ENCODE data around the gene CDKN2AIP. TPM values are rescaled to one million over a fixed set of nuclear protein-coding genes. Genes with fewer than 3 reads are reported as not detected.
A peak's percentile ranks its signal among the peaks of the same experiment; 100 is the strongest.

CDKN2AIP gene
- total and polyA plus RNA-seq, 2 of the 4 experiments (the other 2 are of a cell fraction): 11.0 to 16.8 TPM

GRCh38 chr4:183483997-183484396 is 39.6 kb downstream of the CDKN2AIP start:
- ChIA-PET CTCF (no interaction called here), POLR2A (ENCODE audit: unreplicated experiment) (no interaction called here)
- Histone ChIP-seq H3K4ac (ENCODE audit: low read depth, low read length) (no peak overlapping the region), H2AK9ac (replicated peaks; ENCODE audit: low read depth, low read length, poor library complexity) (no peak overlapping the region), H3K56ac (ENCODE audit: extremely low read depth, insufficient read depth, low read length) (no peak overlapping the region), H3K9me1 (ENCODE audit: insufficient read depth, low read length) (no peaks in the 10 kb centered on the region), H2BK120ac (ENCODE audit: low read depth, low read length) (no peak overlapping the region), H3K27me3 (ENCODE audit: control insufficient read depth, insufficient read depth, low read length) (no peaks in the 10 kb centered on the region), H2BK5ac (ENCODE audit: low read depth, low read length, poor library complexity, severe bottlenecking) (no peak overlapping the region), H4K8ac (ENCODE audit: low read depth in 2 of 2, low read length in 2 of 2) (no peak overlapping the region), H2BK20ac (ENCODE audit: low read depth, low read length) (no peak overlapping the region), H4K91ac (ENCODE audit: insufficient read depth, low read depth, low read length) (no peak overlapping the region), H2AFZ (replicated peaks; ENCODE audit: low read length, poor library complexity) (no peak overlapping the region), H3K79me1 (ENCODE audit: low read depth in 1 of 2, low read length in 2 of 2) (no peaks in the 10 kb centered on the region), H3K36me3 (ENCODE audit: control insufficient read depth, insufficient read depth, low read length) (no peaks in the 10 kb centered on the region), H3K23ac (ENCODE audit: low read depth, low read length) (no peak overlapping the region), H3K4me3 (ENCODE audit: insufficient read depth, low read depth, low read length) (no peak overlapping the region), H3K27ac (ENCODE audit: insufficient read depth, low read length) (no peak overlapping the region), H2BK15ac (ENCODE audit: low read depth, low read length) (no peak overlapping the region), H3K18ac (ENCODE audit: low read depth, low read length) (no peak overlapping the region), H3K4me2 (ENCODE audit: low read depth, low read length) (no peak overlapping the region), H3K14ac (replicated peaks; ENCODE audit: low read depth, low read length) (no peak overlapping the region; the same call in 1 of the 2 replicates), H4K20me1 (ENCODE audit: insufficient read depth, low read length) (no peaks in the 10 kb centered on the region), H3K9me3 (ENCODE audit: control insufficient read depth, insufficient read depth, low read length) (no peaks in the 10 kb centered on the region), H3K4me1 (ENCODE audit: control insufficient read depth, insufficient read depth, low read length) (no peaks in the 10 kb centered on the region), H2AK5ac (ENCODE audit: low read depth, low read length) (no peak overlapping the region), H4K5ac (ENCODE audit: low read depth, low read length) (no peak overlapping the region), H3K9ac (ENCODE audit: low read depth, low read length) (no peak overlapping the region)
- TF ChIP-seq CEBPB (IDR thresholded peaks at IDR 0.05; ENCODE audit: low read depth, low read length) (peak; percentile 54), RFX5 (IDR thresholded peaks at IDR 0.05; ENCODE audit: low read depth, low read length) (no peak), USF2 (IDR thresholded peaks at IDR 0.05; ENCODE audit: low read depth, low read length) (no peak)
- TF ChIP-seq, protein P1, sequence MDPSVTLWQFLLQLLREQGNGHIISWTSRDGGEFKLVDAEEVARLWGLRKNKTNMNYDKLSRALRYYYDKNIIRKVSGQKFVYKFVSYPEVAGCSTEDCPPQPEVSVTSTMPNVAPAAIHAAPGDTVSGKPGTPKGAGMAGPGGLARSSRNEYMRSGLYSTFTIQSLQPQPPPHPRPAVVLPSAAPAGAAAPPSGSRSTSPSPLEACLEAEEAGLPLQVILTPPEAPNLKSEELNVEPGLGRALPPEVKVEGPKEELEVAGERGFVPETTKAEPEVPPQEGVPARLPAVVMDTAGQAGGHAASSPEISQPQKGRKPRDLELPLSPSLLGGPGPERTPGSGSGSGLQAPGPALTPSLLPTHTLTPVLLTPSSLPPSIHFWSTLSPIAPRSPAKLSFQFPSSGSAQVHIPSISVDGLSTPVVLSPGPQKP (IDR thresholded peaks at IDR 0.05; ENCODE audit: borderline replicate concordance, low read depth, low read length): no peak
- no peak for ATAC-seq (ENCODE audit: low read depth)
- DNase-seq: peak; percentile 27
- BruUV-seq (replicated peaks): no TSS peak
- dilution Hi-C loops (cut with HindIII; ENCODE audit: low sequenced_read_pairs, unreplicated experiment) (no loop called here), intact Hi-C loops (cut with micrococcal nuclease) (no loop called here), in situ Hi-C loops (cut with MboI; ENCODE audit: low sequenced_read_pairs) (no loop called here)
- WGBS, 2 experiments (ENCODE audit: extremely low coverage in 2 of 2, insufficient read length in 1 of 2): 100% methylated on average over 1 of the region's 7 CpGs; no CpG with 5 or more reads in 1 of the 2 experiments

Data from IMR-90 (cell line).